ENCODE measurements around the gene IFNW1.

The IFNW1 gene

GRCh38 chr9:21110708-21111576 is 30.7 kb downstream of the IFNW1 start:
- no peak for DNase-seq (ENCODE audit: low read depth in 2 of 2, low spot score in 1 of 2)

- no peak for DNase-seq (ENCODE audit: low read depth in 2 of 2, low spot score in 1 of 2)
Observed at GRCh38 chr9:21104787-21105186, 36.8 kb downstream of the IFNW1 start.

GRCh38 chr9:21102305-21102704 is 39.3 kb downstream of the IFNW1 start:
- DNase-seq (ENCODE audit: low read depth in 2 of 2, low spot score in 1 of 2): no peak

GRCh38 chr9:21097817-21098216 is 43.8 kb downstream of the IFNW1 start:
- no peak for DNase-seq (ENCODE audit: low read depth in 2 of 2, low spot score in 1 of 2)

GRCh38 chr9:21096901-21097255 is 44.8 kb downstream of the IFNW1 start:
- no peak for DNase-seq (ENCODE audit: low read depth in 2 of 2, low spot score in 1 of 2)

- no peak for DNase-seq (ENCODE audit: low read depth in 2 of 2, low spot score in 1 of 2)
Observed at GRCh38 chr9:21096172-21096900, 45.3 kb downstream of the IFNW1 start.

GRCh38 chr9:21095561-21095960 is 46.1 kb downstream of the IFNW1 start:
- DNase-seq (ENCODE audit: low read depth in 2 of 2, low spot score in 1 of 2): no peak
